HG03378 (cell line): ENCODE measurements around the gene ASMT.
"Not testable (repeated sequence)": the region's sequence is repeated elsewhere in the genome, so short reads cannot be mapped to it uniquely, and the experiment has no call there.

Source experiments
- ATAC-seq: cut with Tn5 transposase; IDR thresholded peaks from one replicate; pipeline ENCODE4 v1.9.1; 2021; ENCODE audit warnings: mild to moderate bottlenecking, moderate library complexity; ENCODE audit not compliant: unreplicated experiment

The ASMT gene

DNA sequence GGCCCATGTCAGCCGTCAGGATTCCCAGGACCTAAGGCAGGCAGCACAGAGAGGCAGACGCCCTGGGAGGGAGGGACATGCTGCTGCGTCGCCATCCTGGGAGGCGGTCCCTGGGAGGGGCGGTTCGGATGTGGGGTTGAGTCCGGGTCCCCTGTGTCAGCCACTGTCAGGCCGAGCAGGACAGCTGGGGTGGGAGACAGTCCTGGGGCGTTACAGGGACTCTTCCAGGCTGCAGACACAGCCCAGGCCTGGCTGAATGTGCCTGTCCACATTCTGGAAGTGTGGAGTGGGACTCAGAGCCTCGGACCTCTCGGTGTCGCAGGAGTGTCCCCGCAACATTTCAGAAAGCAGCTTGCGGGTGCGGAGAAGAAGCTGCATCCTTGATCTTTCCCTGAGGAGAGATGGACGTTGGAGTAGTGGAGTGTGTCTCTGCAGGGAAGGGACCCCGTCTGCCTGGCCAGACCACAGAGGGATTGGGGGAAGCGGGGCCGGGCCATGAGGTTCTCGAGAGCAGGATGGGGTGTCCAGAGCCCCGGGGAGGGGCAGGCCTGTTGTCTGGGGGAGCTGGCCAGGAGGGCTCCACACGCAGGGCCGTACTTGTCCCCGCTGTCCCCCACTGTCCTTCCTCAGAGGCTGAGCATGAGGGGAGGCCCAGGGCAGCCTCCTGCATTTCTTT is 17.4 kb upstream of the ASMT start:
- ATAC-seq: no peak

GRCh38 chrX:1598021-1598875 is 16.6 kb upstream of the ASMT start:
- no peak for ATAC-seq

DNA sequence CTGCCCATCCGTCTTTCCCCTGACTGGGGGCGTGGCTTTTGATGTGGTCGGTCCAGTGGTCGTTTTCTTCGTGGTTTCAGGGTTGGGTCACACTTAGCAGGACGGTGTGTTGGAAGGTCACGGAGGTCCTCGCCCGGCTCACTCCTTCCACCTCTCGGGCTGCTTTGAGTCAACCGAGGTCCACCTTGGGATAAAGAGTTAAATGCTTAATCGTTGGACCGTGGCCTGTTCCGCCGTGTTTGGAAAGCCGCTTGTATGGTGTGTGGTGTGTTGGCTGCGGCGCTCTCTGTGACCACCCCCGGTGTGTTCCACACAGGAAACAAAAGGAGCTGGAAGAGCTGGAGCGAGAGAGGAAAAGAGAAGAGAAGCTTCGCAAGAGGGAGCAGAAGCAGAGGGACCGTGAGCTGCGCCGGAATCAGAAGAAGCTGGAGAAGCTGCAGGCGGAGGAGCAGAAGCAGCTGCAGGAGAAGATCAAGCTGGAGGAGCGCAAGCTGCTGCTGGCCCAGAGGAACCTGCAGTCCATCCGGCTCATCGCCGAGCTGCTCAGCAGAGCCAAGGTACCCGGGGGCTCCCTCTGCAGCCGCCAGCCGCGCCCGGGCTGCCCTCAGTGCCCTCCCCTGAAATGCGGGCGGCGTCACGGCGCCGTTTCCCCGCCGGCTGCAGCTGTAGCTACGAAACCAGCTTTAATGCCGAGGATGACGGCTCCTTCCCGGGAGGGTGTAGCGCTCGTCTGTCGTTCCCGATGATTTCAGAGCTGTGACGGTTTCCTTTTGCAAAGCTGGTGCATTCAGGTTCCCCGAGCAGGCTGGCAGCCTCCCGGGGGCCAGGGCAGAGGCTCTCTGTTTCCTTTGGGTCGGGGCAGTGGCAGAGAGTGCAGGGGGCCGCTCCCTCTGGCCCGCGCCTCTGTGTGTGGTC is 15.7 kb upstream of the ASMT start:
- no peak for ATAC-seq

- no peak for ATAC-seq
Measured at GRCh38 chrX:1599791-1600405, 15.0 kb upstream of the ASMT start.

- no peak for ATAC-seq
Measured at GRCh38 chrX:1600406-1601050, 14.3 kb upstream of the ASMT start.

GRCh38 chrX:1601051-1601767 is 13.7 kb upstream of the ASMT start:
- ATAC-seq: no peak

DNA sequence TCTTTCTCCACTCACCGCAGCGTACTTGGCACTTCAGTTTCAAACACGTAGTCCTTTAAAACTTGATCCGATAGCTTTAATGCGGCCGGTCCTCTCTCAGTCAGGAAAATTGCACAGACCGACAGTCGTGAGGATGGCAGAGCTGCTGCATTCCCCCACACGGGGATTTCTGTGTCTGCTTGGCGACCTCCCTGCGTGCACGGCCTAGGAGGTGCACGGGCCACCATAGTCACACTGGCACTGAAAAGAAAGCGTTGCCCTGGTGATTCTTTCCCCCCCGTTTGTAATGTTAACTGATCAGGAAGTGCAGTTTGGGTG is 13.1 kb upstream of the ASMT start:
- no peak for ATAC-seq

DNA sequence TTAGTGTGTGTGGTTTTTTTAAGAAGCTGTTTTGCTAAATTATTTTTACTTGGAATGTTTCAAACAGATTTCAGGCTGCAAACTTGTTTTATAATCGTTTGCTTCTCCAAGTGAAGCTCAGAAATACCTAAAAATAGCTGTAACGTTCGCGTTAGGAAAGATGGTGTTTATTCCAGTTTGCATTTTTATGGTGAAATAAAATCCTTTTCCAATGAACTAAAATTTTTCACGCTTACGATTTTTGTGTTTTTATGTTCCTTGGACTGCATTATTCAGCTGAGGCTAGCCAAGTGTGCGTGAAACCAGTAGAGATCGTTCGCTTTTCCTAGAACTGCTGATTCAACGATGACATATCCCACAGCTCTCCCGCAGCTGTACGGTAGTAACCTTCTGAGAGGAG is 12.6 kb upstream of the ASMT start:
- no peak for ATAC-seq

DNA sequence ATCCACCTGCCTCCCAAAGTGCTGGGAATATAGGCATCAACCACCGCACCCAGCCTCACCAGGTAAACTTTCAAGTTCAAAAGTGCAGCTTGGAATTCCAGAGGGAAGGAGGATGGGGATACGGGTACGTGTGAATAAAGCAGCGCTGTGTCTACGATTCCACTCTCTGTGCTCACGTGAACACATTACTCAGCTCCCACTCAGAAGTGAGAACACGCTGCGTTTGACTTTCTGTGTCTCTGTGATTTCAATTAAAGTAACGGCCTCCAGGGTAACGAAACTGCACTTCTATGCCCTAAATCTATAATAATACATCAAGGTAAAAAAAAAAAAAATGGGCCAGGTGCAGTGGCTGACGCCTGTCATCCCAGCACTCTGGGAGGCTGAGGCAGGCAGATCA is 8.4 kb upstream of the ASMT start:
- no peak for ATAC-seq

DNA sequence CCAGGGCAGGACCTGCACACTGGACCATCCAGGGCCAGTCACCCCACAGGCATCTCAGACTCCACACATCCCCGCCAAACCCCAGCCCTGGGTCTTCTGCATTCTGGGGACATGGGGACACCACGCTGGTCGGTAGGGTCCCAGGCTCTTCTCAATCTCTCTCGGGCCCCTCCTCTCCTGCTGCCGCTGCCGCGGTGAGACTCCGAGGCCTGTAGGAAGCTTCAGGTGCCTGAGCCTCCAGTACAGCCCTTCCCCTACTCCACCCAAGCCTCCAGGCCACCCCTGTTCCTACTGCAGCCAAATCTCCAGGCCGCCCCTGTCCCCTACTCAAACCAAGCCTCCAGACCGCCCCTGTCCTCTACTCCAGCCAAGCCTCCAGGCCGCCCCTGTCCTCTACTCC is 5.5 kb upstream of the ASMT start:
- no peak for ATAC-seq

DNA sequence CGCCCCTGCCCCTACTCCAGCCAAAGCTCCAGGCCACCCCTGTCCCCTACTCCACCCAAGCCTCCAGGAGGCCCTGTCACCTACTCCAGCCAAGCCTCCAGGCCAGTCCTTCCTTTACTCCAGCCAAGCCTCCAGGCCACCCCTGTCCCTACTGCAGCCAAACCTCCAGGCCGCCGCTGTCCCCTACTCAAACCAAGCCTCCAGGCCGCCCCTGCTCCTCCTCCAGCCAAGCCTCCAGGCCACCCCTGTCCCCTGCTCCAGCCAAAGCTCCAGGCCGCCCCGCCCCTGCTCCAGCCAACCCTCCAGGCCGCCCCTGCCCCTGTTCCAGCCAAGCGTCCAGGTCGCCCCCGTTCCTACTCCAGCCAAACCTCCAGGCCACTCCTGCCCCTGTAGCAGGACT is 5.1 kb upstream of the ASMT start:
- ATAC-seq: no peak

DNA sequence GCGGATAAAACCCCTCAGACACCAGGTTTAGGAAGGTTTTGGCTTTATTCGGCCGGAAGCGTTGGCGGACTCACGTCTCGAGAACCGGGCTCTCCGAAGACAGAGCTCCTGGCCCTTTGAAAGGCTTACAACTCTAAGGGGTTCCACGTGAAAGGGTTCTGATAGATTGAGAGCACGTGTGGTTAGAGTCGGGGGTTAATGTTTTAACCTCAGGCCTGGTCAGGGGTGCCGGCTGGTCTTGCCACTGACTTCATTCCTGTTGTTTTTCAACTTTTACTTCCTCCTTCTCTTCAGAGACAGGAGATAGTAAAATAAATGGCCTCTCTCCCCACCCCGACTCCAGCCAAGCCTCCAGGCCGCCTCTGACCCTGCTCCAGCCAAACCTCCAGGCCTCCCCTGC is 4.7 kb upstream of the ASMT start:
- no peak for ATAC-seq

DNA sequence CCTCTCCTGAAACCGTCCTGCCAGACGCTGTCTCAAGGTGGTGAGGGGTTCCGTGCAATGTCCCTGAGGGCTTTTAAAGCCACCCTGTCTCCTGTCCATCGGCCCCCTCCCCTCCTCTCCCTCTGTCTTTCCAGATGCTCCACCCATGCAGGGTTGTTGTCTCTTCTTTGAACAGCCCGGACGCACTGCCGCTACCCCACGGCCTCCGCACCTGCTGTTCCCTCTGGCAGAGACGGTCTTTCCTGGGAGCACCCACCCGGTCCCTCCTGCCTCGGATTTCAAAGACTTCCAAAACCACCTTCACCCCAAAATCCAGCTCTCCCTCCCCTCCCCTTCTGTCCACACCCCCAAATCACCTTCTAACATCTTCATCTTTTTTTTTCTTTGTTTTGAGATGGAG is 4.1 kb upstream of the ASMT start:
- no peak for ATAC-seq

DNA sequence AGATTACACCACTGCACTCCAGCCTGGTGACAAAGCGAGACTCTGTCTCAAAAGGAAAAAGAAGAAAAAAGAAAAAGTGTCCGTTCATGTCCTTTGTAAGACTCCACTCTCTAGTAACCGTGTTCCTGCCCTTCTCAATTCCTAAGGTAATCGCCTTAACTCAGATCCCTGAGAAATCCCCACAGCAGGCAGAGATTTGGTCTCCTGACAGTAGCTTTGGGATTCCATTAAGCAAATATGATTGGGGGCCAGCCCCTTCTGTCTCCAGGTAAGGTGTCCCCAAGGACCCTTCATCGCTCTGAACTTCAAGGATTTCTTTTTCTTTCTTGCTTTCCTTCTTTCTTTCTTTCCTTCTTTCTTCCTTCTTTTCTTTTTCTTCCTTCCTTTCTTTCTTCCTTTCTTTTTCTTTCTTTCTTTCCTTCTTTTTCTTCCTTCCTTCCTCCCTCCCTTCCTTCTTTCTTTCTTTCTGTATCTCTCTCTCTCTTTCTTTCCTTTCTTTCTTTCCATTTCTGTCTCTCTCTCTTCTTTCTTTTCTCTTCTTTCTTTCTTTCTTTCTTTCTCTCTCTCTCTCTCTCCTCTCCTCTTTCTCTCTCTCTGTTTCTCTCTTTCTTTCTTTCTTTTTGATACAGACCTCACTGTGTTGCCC is 2.1 kb upstream of the ASMT start:
- no peak for ATAC-seq

GRCh38 chrX:1618689-1619088 is 3.8 kb downstream of the ASMT start:
- no peak for ATAC-seq

GRCh38 chrX:1623691-1624090 is 8.8 kb downstream of the ASMT start:
- ATAC-seq: no peak

DNA sequence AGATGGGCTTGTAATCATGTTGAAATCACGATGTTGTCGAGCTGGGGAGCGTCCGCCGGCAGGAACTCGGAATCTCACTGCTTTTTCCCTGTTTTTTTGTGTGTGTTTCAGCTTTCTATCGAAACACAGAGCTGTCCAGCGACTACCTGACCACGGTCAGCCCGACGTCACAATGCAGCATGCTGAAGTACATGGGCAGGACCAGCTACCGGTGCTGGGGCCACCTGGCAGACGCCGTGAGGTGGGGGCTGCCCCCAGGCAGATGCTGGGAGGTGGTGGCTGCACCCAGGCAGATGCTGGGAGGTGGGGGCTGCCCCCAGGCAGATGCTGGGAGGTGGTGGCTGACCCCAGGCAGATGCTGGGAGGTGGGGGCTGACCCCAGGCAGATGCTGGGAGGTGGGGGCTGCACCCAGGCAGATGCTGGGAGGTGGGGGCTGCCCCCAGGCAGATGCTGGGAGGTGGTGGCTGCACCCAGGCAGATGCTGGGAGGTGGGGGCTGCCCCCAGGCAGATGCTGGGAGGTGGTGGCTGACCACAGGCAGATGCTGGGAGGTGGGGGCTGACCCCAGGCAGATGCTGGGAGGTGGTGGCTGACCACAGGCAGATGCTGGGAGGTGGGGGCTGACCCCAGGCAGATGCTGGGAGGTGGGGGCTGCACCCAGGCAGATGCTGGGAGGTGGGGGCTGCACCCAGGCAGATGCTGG is 9.4 kb downstream of the ASMT start:
- ATAC-seq: not testable (repeated sequence)

DNA sequence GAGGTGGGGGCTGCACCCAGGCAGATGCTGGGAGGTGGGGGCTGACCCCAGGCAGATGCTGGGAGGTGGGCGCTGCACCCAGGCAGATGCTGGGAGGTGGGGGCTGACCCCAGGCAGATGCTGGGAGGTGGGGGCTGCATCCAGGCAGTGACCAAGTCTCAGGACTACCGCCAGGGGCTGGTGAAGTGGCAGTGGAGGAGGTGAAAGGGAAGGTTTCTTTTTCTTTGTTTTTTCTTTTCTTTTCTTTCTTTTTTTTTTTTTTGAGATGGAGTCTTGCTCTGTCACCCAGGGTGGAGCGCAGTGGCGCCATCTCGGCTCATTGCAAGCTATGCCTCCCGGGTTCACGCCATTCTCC is 10.0 kb downstream of the ASMT start:
- ATAC-seq: not testable (repeated sequence)

- ATAC-seq: no peak
Measured at GRCh38 chrX:1629244-1629643, 14.4 kb downstream of the ASMT start.
